GM23338 (cell line): Measurements from ENCODE around the gene SPDL1.

ENCODE experiments used
- EZH2 ChIP-seq: fragments of 200-600 bp; sonication (generic); IDR thresholded peaks from one replicate; pipeline ENCODE4 v1.8.0; 2017; ENCODE audit warnings: antibody characterized with exemption, mild to moderate bottlenecking, low read depth; ENCODE audit not compliant: unreplicated experiment
- EZH2phosphoT487 ChIP-seq: fragments of 200-600 bp; sonication (generic); IDR thresholded peaks from one replicate; pipeline ENCODE4 v1.8.1; 2018; ENCODE audit warnings: antibody characterized with exemption; ENCODE audit not compliant: unreplicated experiment
- POLR2AphosphoS5 ChIP-seq: IDR thresholded peaks from 2 replicates; pipeline ENCODE4 v1.6.1; 2016; ENCODE audit warnings: antibody characterized with exemption, low read depth
- STAT1 ChIP-seq: IDR thresholded peaks from one replicate; pipeline ENCODE4 v1.6.1; 2016; ENCODE audit warnings: antibody characterized with exemption; ENCODE audit not compliant: unreplicated experiment
- ZNF114 ChIP-seq: fragments of 250-450 bp; sonication (Bioruptor Pico); IDR thresholded peaks from 2 replicates; pipeline ENCODE4 v1.5.0; 2020; ENCODE audit warnings: mild to moderate bottlenecking, moderate library complexity
- TF ChIP-seq, protein P1 (sequence below): IDR thresholded peaks from one replicate; pipeline ENCODE4 v1.6.1; 2018; ENCODE audit warnings: antibody characterized with exemption; ENCODE audit not compliant: unreplicated experiment
- TF ChIP-seq, protein P2 (sequence below), 2 experiments: fragments of 200-600 bp in 1 of 2; sonication (generic) in 1 of 2; conservative IDR thresholded peaks; 2 replicates each; pipeline versions ENCODE4 v1.5.1 to v1.6.1; 2016 to 2017; ENCODE audit warnings: antibody characterized with exemption in 2 of 2, low read depth in 2 of 2, mild to moderate bottlenecking in 2 of 2, moderate library complexity in 1 of 2

DNA sequence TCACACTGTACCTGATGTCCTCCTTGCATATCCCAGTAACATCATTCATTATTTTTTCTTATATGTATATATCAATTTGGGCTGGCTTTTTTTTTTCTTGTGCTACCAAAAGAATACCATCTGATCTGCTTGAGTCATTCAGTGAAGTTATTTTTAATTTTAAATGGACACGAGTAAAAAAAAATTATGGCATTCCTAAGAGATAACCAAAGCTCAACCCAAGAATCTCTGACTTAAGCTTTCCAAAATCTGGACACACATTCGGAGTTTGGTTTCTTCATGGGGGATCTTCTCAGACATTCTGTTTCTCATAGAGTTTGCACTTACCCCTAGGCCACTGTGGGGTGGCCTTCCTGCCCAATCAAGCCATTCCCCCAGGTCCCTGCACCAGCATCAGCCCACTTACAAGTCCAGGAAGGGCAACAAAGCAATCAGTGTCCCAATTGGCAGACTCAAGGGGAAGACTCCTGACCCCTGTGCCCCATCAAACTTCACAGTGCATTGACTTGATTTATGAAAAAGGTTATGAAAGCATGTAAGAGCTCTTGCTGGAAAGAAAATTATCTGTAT, 49.2 kb upstream of the SPDL1 start:
- TF ChIP-seq, protein P1, sequence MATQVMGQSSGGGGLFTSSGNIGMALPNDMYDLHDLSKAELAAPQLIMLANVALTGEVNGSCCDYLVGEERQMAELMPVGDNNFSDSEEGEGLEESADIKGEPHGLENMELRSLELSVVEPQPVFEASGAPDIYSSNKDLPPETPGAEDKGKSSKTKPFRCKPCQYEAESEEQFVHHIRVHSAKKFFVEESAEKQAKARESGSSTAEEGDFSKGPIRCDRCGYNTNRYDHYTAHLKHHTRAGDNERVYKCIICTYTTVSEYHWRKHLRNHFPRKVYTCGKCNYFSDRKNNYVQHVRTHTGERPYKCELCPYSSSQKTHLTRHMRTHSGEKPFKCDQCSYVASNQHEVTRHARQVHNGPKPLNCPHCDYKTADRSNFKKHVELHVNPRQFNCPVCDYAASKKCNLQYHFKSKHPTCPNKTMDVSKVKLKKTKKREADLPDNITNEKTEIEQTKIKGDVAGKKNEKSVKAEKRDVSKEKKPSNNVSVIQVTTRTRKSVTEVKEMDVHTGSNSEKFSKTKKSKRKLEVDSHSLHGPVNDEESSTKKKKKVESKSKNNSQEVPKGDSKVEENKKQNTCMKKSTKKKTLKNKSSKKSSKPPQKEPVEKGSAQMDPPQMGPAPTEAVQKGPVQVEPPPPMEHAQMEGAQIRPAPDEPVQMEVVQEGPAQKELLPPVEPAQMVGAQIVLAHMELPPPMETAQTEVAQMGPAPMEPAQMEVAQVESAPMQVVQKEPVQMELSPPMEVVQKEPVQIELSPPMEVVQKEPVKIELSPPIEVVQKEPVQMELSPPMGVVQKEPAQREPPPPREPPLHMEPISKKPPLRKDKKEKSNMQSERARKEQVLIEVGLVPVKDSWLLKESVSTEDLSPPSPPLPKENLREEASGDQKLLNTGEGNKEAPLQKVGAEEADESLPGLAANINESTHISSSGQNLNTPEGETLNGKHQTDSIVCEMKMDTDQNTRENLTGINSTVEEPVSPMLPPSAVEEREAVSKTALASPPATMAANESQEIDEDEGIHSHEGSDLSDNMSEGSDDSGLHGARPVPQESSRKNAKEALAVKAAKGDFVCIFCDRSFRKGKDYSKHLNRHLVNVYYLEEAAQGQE: no peak
- TF ChIP-seq, protein P2, sequence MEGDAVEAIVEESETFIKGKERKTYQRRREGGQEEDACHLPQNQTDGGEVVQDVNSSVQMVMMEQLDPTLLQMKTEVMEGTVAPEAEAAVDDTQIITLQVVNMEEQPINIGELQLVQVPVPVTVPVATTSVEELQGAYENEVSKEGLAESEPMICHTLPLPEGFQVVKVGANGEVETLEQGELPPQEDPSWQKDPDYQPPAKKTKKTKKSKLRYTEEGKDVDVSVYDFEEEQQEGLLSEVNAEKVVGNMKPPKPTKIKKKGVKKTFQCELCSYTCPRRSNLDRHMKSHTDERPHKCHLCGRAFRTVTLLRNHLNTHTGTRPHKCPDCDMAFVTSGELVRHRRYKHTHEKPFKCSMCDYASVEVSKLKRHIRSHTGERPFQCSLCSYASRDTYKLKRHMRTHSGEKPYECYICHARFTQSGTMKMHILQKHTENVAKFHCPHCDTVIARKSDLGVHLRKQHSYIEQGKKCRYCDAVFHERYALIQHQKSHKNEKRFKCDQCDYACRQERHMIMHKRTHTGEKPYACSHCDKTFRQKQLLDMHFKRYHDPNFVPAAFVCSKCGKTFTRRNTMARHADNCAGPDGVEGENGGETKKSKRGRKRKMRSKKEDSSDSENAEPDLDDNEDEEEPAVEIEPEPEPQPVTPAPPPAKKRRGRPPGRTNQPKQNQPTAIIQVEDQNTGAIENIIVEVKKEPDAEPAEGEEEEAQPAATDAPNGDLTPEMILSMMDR (conservative IDR thresholded peaks at IDR 0.05; ENCODE audit: low read depth in 2 of 2): no peak
- TF ChIP-seq POLR2AphosphoS5: no peak
- no peak for TF ChIP-seq EZH2
- TF ChIP-seq STAT1: no peak
- no peak for TF ChIP-seq EZH2phosphoT487
- no peak for TF ChIP-seq ZNF114 (CRISPR knock-in tag)
